Activated T-cell treated with anti-CD3 and anti-CD28 coated beads, Interleukin-2, amount 50 U/mL, for 4 hours (primary cell): ENCODE measurements around the gene C20orf173. TPM values are rescaled to one million over a fixed set of nuclear protein-coding genes. Genes with fewer than 3 reads are reported as not detected.
A peak's percentile ranks its signal among the peaks of the same experiment; 100 is the strongest.
"Not testable (repeated sequence)": the region's sequence is repeated elsewhere in the genome, so short reads cannot be mapped to it uniquely, and the experiment has no call there.

Experiments
- ATAC-seq, 2 donors: fragments of 200-7000 bp; cut with Tn5 transposase; one replicate each; pipeline ENCODE4 v1.10.0; 2021
- DNase-seq: peaks from one replicate; pipeline ENCODE4 v3.0.0-alpha.2; 2020
- H3K27me3 Mint-ChIP-seq: one replicate; pipeline ENCODE4 v1.8.0; 2021; ENCODE audit warnings: low read depth, mixed read lengths
- H3K36me3 Mint-ChIP-seq: one replicate; pipeline ENCODE4 v1.8.0; 2022; ENCODE audit warnings: mixed read lengths; ENCODE audit not compliant: insufficient read depth
- H3K4me1 Mint-ChIP-seq: one replicate; pipeline ENCODE4 v1.8.0; 2021; ENCODE audit warnings: low read depth, mixed read lengths
- H3K4me3 Mint-ChIP-seq: one replicate; pipeline ENCODE4 v1.8.0; 2021; ENCODE audit warnings: mild to moderate bottlenecking, moderate library complexity, mixed read lengths
- H3K9me3 Mint-ChIP-seq: one replicate; pipeline ENCODE4 v1.8.0; 2021; ENCODE audit warnings: mixed read lengths
- total RNA-seq, 3 donors: library from RNA; stranded (reverse); gene quantifications; one replicate each; pipeline ENCODE4 v1.2.1, GENCODE V29; 2021

Gene C20orf173
- total RNA-seq, 3 donors from 2014 or later = not detected

GRCh38 chr20:35539756-35540212, 10.3 kb upstream of the C20orf173 start:
- ATAC-seq = no peak
- Mint-ChIP-seq H3K4me1 (peaks cover 15% of the 10 kb centered on the region), H3K4me3 (peak overlapping the region; percentile 24), H3K27me3 (no peaks in the 10 kb centered on the region), H3K36me3 (peaks cover 10% of the 10 kb centered on the region), H3K9me3 (no peaks in the 10 kb centered on the region)
- DNase-seq = no peak

- no peak overlapping the region for H3K4me3 Mint-ChIP-seq
- H3K36me3 Mint-ChIP-seq = no peaks in the 10 kb centered on the region
- H3K9me3 Mint-ChIP-seq = no peaks in the 10 kb centered on the region
- ATAC-seq (no peak), DNase-seq (no peak)
- H3K27me3 Mint-ChIP-seq = no peaks in the 10 kb centered on the region
- H3K4me1 Mint-ChIP-seq = no peaks in the 10 kb centered on the region
Measured at GRCh38 chr20:35527122-35527769, 2.2 kb downstream of the C20orf173 start.

DNA sequence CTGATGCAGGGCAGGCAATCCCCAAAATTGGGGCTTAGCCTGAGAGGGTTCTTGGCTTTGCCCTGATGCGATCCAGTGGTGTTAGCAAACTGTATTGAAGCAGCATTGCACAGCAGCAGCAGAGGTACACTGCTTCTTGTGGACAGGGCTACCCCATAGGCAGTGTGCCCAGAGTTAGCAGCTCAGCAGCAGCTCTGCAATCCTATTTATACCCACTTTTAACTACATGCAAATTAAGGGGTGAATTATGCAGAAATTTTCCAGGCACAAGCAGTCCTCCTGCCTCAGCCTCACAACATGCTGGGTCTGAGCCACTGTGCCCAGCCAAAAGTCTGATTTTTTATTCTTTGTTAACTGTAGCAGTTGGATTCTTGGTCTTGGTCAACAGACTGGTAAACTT, 3.8 kb downstream of the C20orf173 start:
- DNase-seq (no peak), ATAC-seq (no peak)
- H3K36me3 Mint-ChIP-seq = no peaks in the 10 kb centered on the region
- no peaks in the 10 kb centered on the region for H3K27me3 Mint-ChIP-seq
- H3K4me1 Mint-ChIP-seq = no peaks in the 10 kb centered on the region
- no peak overlapping the region for H3K4me3 Mint-ChIP-seq
- H3K9me3 Mint-ChIP-seq = no peaks in the 10 kb centered on the region

DNA sequence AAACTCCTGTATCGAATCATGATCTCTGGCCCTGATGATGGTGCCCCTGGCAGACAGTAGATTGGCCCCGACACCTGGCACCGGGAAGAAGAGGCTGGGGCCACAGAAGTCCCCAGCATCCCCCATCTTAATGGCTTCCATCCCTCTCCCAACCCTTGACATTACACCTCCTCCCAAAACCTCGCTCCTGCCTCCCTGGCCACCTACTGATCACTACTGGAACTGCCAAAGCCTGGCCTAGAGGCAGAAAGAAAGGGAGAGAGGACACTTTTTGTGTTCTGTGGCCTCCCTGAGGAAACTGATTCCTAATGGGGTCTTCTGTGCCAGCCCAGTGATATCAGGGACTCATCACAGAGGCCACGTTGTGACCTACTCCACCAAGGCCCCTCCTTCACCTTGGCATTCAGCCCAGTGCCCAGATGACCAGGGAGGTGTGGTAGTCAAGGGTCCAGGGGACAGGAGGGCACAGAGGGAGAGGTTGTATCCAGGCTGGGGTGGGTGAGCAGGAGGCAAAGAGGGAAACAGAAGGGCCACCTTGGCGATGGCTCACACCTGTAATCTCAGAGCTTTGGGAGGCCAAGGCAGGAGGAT, 6.1 kb downstream of the C20orf173 start:
- DNase-seq (no peak), ATAC-seq (peak; percentile 52 to 65)
- Mint-ChIP-seq H3K36me3 (no peaks in the 10 kb centered on the region), H3K27me3 (no peaks in the 10 kb centered on the region), H3K4me3 (no peak overlapping the region), H3K9me3 (no peaks in the 10 kb centered on the region), H3K4me1 (no peaks in the 10 kb centered on the region)

GRCh38 chr20:35518955-35519354, 10.5 kb downstream of the C20orf173 start:
- H3K27me3 Mint-ChIP-seq = no peaks in the 10 kb centered on the region
- H3K9me3 Mint-ChIP-seq = no peaks in the 10 kb centered on the region
- DNase-seq = no peak
- ATAC-seq = no peak
- no peak overlapping the region for H3K4me3 Mint-ChIP-seq
- peaks cover 1% of the 10 kb centered on the region for H3K36me3 Mint-ChIP-seq
- H3K4me1 Mint-ChIP-seq = no peaks in the 10 kb centered on the region

DNA sequence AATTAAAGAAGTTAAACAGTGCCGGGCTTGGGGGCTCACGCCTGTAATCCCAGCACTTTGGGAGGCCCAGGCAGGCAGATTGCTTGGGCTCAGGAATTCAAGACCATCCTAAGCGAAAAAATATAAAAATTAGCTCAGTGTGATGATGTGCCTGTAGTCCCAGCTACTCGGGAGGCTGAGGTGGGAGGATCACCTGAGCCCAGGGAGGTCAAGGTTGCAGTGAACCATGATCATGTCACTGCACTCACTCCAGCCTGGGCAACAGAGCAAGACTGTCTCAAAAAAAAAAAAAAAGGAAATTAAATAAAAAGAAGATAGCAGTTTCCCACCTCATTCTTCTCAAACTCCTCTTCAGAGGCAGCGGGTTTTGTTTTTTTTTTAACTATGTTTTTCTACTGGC, 11.7 kb downstream of the C20orf173 start:
- H3K9me3 Mint-ChIP-seq, H3K4me1 Mint-ChIP-seq, ATAC-seq, H3K36me3 Mint-ChIP-seq, DNase-seq, H3K4me3 Mint-ChIP-seq, H3K27me3 Mint-ChIP-seq: not testable (repeated sequence)

DNA sequence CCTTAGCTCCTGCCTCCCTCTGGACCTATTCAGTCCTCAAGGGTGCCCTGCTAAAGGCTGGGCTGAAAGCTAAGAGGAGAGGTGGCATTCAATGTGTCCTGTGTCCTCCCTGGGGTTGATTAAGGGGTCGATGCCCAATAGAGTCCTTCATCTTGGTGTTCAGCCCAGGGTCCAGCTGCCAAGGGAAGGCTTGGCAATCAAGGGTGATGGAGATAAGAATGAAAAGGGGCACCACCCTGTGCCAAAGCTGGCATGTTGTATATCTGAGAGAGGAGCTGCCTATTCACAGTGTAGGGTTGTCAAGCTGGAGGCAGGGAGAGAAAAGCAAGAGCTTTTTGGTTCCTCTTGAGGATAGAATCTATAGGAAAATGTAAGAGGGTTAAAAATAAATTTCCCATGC, 12.3 kb downstream of the C20orf173 start:
- no peaks in the 10 kb centered on the region for H3K4me1 Mint-ChIP-seq
- ATAC-seq (no peak), DNase-seq (no peak)
- no peaks in the 10 kb centered on the region for H3K9me3 Mint-ChIP-seq
- H3K27me3 Mint-ChIP-seq = no peaks in the 10 kb centered on the region
- H3K36me3 Mint-ChIP-seq = peaks cover 6% of the 10 kb centered on the region
- no peak overlapping the region for H3K4me3 Mint-ChIP-seq

- no peaks in the 10 kb centered on the region for H3K4me1 Mint-ChIP-seq
- H3K4me3 Mint-ChIP-seq = no peak overlapping the region
- H3K9me3 Mint-ChIP-seq = no peaks in the 10 kb centered on the region
- DNase-seq (no peak), ATAC-seq (no peak)
- peaks cover 10% of the 10 kb centered on the region for H3K36me3 Mint-ChIP-seq
- H3K27me3 Mint-ChIP-seq = no peaks in the 10 kb centered on the region
Measured at GRCh38 chr20:35515949-35516645, 13.4 kb downstream of the C20orf173 start.

DNA sequence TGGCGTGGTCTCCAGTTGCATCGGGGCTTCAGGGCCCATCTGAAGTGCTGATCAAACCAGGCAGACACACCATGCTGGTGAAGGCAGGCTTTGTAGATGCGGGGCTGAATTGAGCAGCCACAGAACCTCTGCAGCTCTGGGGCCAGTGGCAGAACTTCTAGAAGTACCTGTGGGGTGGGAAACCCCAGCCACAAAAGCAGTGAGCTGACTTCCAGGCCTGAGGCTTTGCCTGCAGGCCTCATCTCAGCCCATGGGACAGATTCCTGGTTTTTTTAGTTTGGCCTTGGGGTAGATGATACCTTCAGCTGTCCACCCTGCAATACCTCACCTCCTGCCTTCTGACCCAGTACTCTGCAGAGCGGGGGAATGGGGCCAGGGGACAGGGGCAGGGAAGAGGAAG, 14.1 kb downstream of the C20orf173 start:
- no peaks in the 10 kb centered on the region for H3K27me3 Mint-ChIP-seq
- no peaks in the 10 kb centered on the region for H3K9me3 Mint-ChIP-seq
- H3K4me1 Mint-ChIP-seq = no peaks in the 10 kb centered on the region
- no peak for DNase-seq
- H3K36me3 Mint-ChIP-seq = peaks cover 10% of the 10 kb centered on the region
- ATAC-seq = no peak
- H3K4me3 Mint-ChIP-seq = no peak overlapping the region

DNA sequence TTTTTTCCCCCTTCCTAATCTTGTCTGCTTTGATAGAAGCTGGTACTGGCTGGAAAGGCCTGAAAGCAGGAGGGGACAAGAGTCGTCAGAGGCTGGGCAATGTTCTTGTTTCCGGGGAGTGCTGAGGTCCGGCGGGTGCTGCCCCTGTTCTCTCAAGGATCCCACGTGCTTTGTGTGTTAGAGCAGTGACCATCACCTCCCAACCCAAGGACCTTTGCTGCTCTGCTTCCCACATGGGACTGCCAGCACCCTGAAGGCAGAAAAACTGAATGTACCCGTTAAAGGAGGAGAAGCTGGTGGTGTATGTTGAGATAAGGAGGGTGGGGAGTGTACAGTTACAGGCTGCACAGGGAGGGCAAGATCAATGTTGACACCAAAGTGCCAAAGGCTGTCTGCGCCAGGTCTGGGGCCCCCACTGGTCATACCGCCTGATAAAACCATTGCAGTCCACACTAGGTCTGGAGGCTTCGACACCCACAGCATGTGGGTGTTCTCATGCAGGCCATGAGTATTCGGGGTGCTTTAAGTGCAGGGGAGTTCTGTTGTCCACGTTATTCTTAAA, 15.0 kb downstream of the C20orf173 start:
- Mint-ChIP-seq H3K36me3 (peaks cover 11% of the 10 kb centered on the region), H3K27me3 (no peaks in the 10 kb centered on the region), H3K4me3 (no peak overlapping the region), H3K4me1 (no peaks in the 10 kb centered on the region), H3K9me3 (no peaks in the 10 kb centered on the region)
- ATAC-seq (no peak), DNase-seq (no peak)

DNA sequence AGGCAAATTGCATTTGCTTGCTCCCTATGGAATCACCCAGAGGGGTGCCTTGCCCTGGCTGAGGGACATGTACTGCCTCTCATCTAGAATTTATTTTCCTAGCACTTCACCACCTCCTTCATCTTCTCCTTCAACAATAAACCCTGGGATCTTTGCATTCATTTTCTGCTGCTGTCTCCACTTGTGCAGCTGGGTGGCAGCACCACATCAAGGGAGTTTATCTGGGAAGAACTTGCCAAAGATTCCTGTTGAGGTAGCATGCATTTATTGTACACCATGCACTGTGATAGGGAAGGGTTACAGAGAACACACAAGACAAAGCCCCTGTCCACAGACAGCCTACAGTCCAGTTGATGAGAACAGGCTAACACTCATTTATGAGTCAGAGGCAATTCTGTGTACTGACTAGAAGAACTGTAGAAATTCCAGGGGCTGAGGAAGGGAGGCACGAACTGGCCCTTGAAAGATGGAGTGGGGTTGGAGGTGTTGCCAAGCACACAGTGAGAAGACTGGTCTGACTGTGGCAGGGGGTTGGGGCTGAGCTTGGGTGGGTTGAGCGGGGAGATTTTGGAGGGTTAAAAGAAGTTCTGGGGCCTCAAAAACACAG, 17.5 kb downstream of the C20orf173 start:
- Mint-ChIP-seq H3K4me1 (peaks cover 3% of the 10 kb centered on the region), H3K27me3 (no peaks in the 10 kb centered on the region), H3K4me3 (no peak overlapping the region), H3K9me3 (no peaks in the 10 kb centered on the region), H3K36me3 (peaks cover 25% of the 10 kb centered on the region)
- no peak for DNase-seq
- ATAC-seq = no peak

- no peak for ATAC-seq
- Mint-ChIP-seq H3K36me3 (peaks cover 25% of the 10 kb centered on the region), H3K4me3 (no peak overlapping the region), H3K27me3 (no peaks in the 10 kb centered on the region), H3K9me3 (no peaks in the 10 kb centered on the region), H3K4me1 (peaks cover 9% of the 10 kb centered on the region)
- DNase-seq = no peak
Measured at GRCh38 chr20:35510951-35511735, 18.3 kb downstream of the C20orf173 start.

DNA sequence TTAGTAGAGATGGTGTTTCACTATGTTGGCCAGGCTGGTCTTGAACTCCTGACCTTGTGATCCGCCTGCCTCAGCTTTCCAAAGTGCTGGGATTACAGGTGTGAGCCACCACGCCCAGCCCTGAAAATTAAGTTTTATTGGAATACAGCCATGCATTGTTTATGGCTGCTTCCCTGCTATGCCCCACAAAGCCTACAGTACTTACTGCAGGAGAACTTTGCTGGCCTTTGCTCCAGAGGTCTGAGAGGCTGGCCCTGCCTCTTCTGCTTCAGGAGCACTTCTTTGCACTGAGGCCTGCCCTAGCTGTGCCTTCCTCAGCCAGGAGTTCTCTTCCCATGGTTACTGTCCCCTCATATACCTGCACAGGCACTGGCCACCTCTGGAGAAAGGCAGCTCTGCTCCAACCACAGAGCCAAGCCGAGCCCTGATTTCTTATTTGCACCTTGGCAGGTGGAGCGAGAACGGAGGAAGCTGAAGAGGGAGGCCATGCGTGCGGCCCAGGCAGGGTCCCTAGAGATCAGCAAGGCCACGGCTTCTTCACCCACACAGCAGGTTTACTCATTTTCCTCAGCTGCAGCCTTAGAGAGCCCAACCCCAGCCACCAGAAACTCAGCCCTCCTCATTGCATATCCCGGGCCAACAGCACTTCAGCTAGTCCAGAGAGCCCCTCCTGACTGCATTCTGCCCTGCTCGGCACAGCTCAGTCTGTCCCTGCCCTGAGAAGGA, 20.8 kb downstream of the C20orf173 start:
- H3K9me3 Mint-ChIP-seq = no peaks in the 10 kb centered on the region
- H3K4me1 Mint-ChIP-seq = peaks cover 19% of the 10 kb centered on the region
- H3K36me3 Mint-ChIP-seq = peaks cover 37% of the 10 kb centered on the region
- no peak overlapping the region for H3K4me3 Mint-ChIP-seq
- no peak for ATAC-seq
- H3K27me3 Mint-ChIP-seq = no peaks in the 10 kb centered on the region
- no peak for DNase-seq
